K562 (cell line): ENCODE measurements around the gene FSTL3. TPM values are rescaled to one million over a fixed set of nuclear protein-coding genes. Genes with fewer than 3 reads are reported as not detected.

Experiments used
- ARID1B ChIP-seq: fragments of 450-650 bp; IDR thresholded peaks from 2 replicates; pipeline ENCODE4 v1.6.1; 2016; ENCODE audit warnings: antibody characterized with exemption, mild to moderate bottlenecking, inconsistent platforms
- BHLHE40 ChIP-seq: IDR thresholded peaks from 2 replicates; pipeline ENCODE4 v1.6.1; 2011; ENCODE audit warnings: low read length, improper control_type of control experiment
- CBX3 ChIP-seq, 2 experiments: IDR thresholded peaks; 1 replicate in 1 of 2; 2 replicates in 1 of 2; pipeline ENCODE4 v1.6.1; 2012; ENCODE audit warnings: inconsistent platforms in 2 of 2, low read length in 2 of 2, borderline replicate concordance in 1 of 2, control low read depth in 1 of 2
- CHD4 ChIP-seq: fragments of 200-600 bp; sonication (generic); IDR thresholded peaks from 3 replicates; pipeline ENCODE4 v1.6.1; 2012; ENCODE audit warnings: low read depth, mild to moderate bottlenecking, mixed read lengths, low read length, inconsistent platforms; ENCODE audit not compliant: insufficient read depth, insufficient replicate concordance, poor library complexity, severe bottlenecking
- ETS2 ChIP-seq: IDR thresholded peaks from 2 replicates; pipeline ENCODE4 v1.6.1; 2016; ENCODE audit warnings: borderline replicate concordance, missing genetic modification characterization, mild to moderate bottlenecking, moderate library complexity, missing compliant biosample characterization; ENCODE audit not compliant: poor library complexity, severe bottlenecking
- HMGN3 ChIP-seq: IDR thresholded peaks from 2 replicates; pipeline ENCODE4 v1.6.1; 2011; ENCODE audit warnings: borderline replicate concordance, low read depth, mild to moderate bottlenecking, mixed read lengths, low read length; ENCODE audit not compliant: insufficient read length; ENCODE audit errors: extremely low read depth
- HNRNPL ChIP-seq: fragments of 200-400 bp; formaldehyde crosslinking; IDR thresholded peaks from 2 replicates; pipeline ENCODE4 v1.6.1; 2017; ENCODE audit warnings: low read depth, mild to moderate bottlenecking, low read length
- HOXB6 ChIP-seq: fragments of 250-450 bp; sonication (Bioruptor Pico); IDR thresholded peaks from 2 replicates; pipeline ENCODE4 v1.5.1; 2022; ENCODE audit warnings: mild to moderate bottlenecking, borderline replicate concordance
- IRF2 ChIP-seq: sonication (generic); formaldehyde crosslinking; IDR thresholded peaks from 2 replicates; pipeline ENCODE4 v1.8.1; 2022; ENCODE audit warnings: mild to moderate bottlenecking, missing genetic modification reagents
- NBN ChIP-seq: fragments of 450-650 bp; IDR thresholded peaks from 2 replicates; pipeline ENCODE4 v1.6.1; 2016; ENCODE audit warnings: low read depth, mild to moderate bottlenecking
- NR4A1 ChIP-seq, 2 experiments: fragments of 250-450 bp in 1 of 2; fragments of 450-650 bp in 1 of 2; sonication (Bioruptor Pico) in 1 of 2; IDR thresholded peaks; 2 replicates each; pipeline versions ENCODE4 v1.4.0 to v1.6.1; 2016 to 2020; ENCODE audit warnings: mild to moderate bottlenecking in 2 of 2, missing compliant biosample characterization in 1 of 2, missing genetic modification characterization in 1 of 2, moderate library complexity in 1 of 2
- PHF20 ChIP-seq: fragments of 450-650 bp; IDR thresholded peaks from 2 replicates; pipeline ENCODE4 v1.6.1; 2018; ENCODE audit not compliant: partially characterized antibody
- PTRF ChIP-seq: fragments of 450-650 bp; IDR thresholded peaks from 2 replicates; pipeline ENCODE4 v1.6.1; 2016; ENCODE audit warnings: mild to moderate bottlenecking, missing genetic modification characterization, missing compliant biosample characterization
- SMAD2 ChIP-seq: fragments of 150-350 bp; IDR thresholded peaks from 2 replicates; pipeline ENCODE4 v1.6.1; 2014; ENCODE audit warnings: low read depth, mild to moderate bottlenecking, low read length
- STAT5A ChIP-seq: IDR thresholded peaks from 2 replicates; pipeline ENCODE4 v1.6.1; 2012; ENCODE audit warnings: low read length, inconsistent platforms, borderline replicate concordance
- SUPT5H ChIP-seq: fragments of 450-650 bp; IDR thresholded peaks from 2 replicates; pipeline ENCODE4 v1.6.1; 2016
- TSC22D4 ChIP-seq: fragments of 450-650 bp; IDR thresholded peaks from 2 replicates; pipeline ENCODE4 v1.6.1; 2016; ENCODE audit warnings: missing genetic modification characterization, missing biosample characterization, control low read depth
- XRCC3 ChIP-seq: fragments of 450-650 bp; IDR thresholded peaks from 2 replicates; pipeline ENCODE4 v1.6.1; 2017; ENCODE audit warnings: mild to moderate bottlenecking, moderate library complexity
- ZNF408 ChIP-seq: fragments of 250-450 bp; sonication (Bioruptor Pico); IDR thresholded peaks from 2 replicates; pipeline ENCODE4 v1.4.0; 2020; ENCODE audit warnings: low read depth, mild to moderate bottlenecking, moderate library complexity
- ZNF551 ChIP-seq: fragments of 250-450 bp; sonication (Bioruptor Pico); IDR thresholded peaks from 2 replicates; pipeline ENCODE4 v1.5.0; 2021; ENCODE audit warnings: mild to moderate bottlenecking, moderate library complexity
- ZNF778 ChIP-seq: fragments of 450-650 bp; formaldehyde crosslinking; IDR thresholded peaks from 2 replicates; pipeline ENCODE4 v1.4.0; 2020; ENCODE audit warnings: mild to moderate bottlenecking, moderate library complexity
- polyA plus RNA-seq, 8 experiments: library from polyadenylated mRNA; depleted of rRNA in 4 of 8; stranded (reverse) in 5 of 8; unstranded in 3 of 8; fragments of >200 nt; fragmentation: Nextera tagmentation in 2 of 8; fragmentation: Illumina TruSeq in 1 of 8; extraction: Ambion mirVana in 2 of 8; extraction: Trizol in 1 of 8; gene quantifications; 2 replicates each; pipeline versions ENCODE4 v1.2.1 to v1.2.3, GENCODE V29; 2011 to 2014; ENCODE audit warnings: inconsistent platforms in 1 of 8, missing spikeins in 1 of 8
- total RNA-seq, 7 experiments: library from RNA; depleted of rRNA in 6 of 7; stranded (reverse); fragments of >200 nt in 6 of 7; fragmentation: Illumina TruSeq in 2 of 7; extraction: Trizol in 2 of 7; gene quantifications; 2 replicates each; pipeline versions ENCODE4 v1.2.1 to v1.2.3, GENCODE V29; 2011 to 2021; ENCODE audit warnings: low replicate concordance in 1 of 7
- TF ChIP-seq, protein P1 (sequence below): fragments of 450-650 bp; IDR thresholded peaks from 2 replicates; pipeline ENCODE4 v1.6.1; 2016; ENCODE audit warnings: borderline replicate concordance
- TF ChIP-seq, protein P2 (sequence below), 2 experiments: fragments of 150-350 bp in 1 of 2; IDR thresholded peaks; 2 replicates each; pipeline ENCODE4 v1.6.1; 2012 to 2016; ENCODE audit warnings: low read depth in 2 of 2, low read length in 2 of 2, mild to moderate bottlenecking in 1 of 2, moderate library complexity in 1 of 2
- TF ChIP-seq, protein P3 (sequence below): fragments of 450-650 bp; formaldehyde crosslinking; IDR thresholded peaks from 2 replicates; pipeline ENCODE4 v1.4.0; 2020; ENCODE audit warnings: mild to moderate bottlenecking

FSTL3 gene
- total and polyA plus RNA-seq, 9 of the 15 experiments (the other 6 are each of a cell fraction or from before 2014, with no cell fraction given) = 0.35 to 6.8 (median 4.2) TPM; not detected in 1

DNA sequence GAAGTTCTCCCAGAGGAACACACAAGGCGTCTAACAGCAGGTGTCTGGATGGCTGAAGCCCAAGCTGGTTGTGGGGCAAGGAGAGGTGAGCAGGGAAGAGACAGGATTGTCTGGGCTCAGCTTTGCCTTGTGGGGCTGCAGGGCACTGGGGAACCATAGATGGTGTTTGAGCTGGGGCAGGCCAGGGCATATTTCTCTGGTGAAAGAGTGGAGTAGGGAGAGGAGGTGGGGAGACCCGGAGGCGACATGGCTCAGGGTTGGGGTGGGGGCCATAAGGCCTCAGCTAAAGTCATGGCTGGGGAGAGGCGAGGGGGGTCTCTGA lies 27.1 kb downstream of the FSTL3 start (continued):
- no peak for TF ChIP-seq IRF2 (CRISPR knock-in tag)
- TF ChIP-seq NR4A1 (CRISPR knock-in tag; IDR thresholded peaks at IDR 0.05) = 0 out of 2 replicates have a peak, but pooled peaks have one; percentile 37
- no peak for TF ChIP-seq NR4A1 (tag; IDR thresholded peaks at IDR 0.05)
- no peak for TF ChIP-seq ZNF778 (CRISPR knock-in tag)
- TF ChIP-seq TSC22D4 = no peak
- TF ChIP-seq, protein P1, sequence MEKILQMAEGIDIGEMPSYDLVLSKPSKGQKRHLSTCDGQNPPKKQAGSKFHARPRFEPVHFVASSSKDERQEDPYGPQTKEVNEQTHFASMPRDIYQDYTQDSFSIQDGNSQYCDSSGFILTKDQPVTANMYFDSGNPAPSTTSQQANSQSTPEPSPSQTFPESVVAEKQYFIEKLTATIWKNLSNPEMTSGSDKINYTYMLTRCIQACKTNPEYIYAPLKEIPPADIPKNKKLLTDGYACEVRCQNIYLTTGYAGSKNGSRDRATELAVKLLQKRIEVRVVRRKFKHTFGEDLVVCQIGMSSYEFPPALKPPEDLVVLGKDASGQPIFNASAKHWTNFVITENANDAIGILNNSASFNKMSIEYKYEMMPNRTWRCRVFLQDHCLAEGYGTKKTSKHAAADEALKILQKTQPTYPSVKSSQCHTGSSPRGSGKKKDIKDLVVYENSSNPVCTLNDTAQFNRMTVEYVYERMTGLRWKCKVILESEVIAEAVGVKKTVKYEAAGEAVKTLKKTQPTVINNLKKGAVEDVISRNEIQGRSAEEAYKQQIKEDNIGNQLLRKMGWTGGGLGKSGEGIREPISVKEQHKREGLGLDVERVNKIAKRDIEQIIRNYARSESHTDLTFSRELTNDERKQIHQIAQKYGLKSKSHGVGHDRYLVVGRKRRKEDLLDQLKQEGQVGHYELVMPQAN = peak; percentile 52; the same call in 1 of the 2 replicates
- TF ChIP-seq PHF20 = peak; percentile 55
- TF ChIP-seq XRCC3 = no peak
- TF ChIP-seq ARID1B = peak; percentile 24; the same call in 1 of the 2 replicates
- no peak for TF ChIP-seq STAT5A
- 0 out of 2 replicates have a peak, but pooled peaks have one; percentile 68 for TF ChIP-seq SUPT5H
- no peak for TF ChIP-seq PTRF (tag)
- no peak for TF ChIP-seq SMAD2
- TF ChIP-seq HOXB6 = no peak
- no peak for TF ChIP-seq ZNF408 (CRISPR knock-in tag)
- no peak for TF ChIP-seq ZNF551 (CRISPR knock-in tag)
- no peak for TF ChIP-seq CBX3 (IDR thresholded peaks at IDR 0.05; ENCODE audit: borderline replicate concordance in 1 of 2, low read length in 2 of 2)
- no peak for TF ChIP-seq HNRNPL
- peak; percentile 96 for TF ChIP-seq CHD4
- no peak for TF ChIP-seq HMGN3
- TF ChIP-seq, protein P2, sequence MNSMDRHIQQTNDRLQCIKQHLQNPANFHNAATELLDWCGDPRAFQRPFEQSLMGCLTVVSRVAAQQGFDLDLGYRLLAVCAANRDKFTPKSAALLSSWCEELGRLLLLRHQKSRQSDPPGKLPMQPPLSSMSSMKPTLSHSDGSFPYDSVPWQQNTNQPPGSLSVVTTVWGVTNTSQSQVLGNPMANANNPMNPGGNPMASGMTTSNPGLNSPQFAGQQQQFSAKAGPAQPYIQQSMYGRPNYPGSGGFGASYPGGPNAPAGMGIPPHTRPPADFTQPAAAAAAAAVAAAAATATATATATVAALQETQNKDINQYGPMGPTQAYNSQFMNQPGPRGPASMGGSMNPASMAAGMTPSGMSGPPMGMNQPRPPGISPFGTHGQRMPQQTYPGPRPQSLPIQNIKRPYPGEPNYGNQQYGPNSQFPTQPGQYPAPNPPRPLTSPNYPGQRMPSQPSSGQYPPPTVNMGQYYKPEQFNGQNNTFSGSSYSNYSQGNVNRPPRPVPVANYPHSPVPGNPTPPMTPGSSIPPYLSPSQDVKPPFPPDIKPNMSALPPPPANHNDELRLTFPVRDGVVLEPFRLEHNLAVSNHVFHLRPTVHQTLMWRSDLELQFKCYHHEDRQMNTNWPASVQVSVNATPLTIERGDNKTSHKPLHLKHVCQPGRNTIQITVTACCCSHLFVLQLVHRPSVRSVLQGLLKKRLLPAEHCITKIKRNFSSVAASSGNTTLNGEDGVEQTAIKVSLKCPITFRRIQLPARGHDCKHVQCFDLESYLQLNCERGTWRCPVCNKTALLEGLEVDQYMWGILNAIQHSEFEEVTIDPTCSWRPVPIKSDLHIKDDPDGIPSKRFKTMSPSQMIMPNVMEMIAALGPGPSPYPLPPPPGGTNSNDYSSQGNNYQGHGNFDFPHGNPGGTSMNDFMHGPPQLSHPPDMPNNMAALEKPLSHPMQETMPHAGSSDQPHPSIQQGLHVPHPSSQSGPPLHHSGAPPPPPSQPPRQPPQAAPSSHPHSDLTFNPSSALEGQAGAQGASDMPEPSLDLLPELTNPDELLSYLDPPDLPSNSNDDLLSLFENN (IDR thresholded peaks at IDR 0.05; ENCODE audit: low read depth in 2 of 2, low read length in 2 of 2) = no peak
- no peak for TF ChIP-seq BHLHE40
- TF ChIP-seq NBN = no peak
- TF ChIP-seq, protein P3, sequence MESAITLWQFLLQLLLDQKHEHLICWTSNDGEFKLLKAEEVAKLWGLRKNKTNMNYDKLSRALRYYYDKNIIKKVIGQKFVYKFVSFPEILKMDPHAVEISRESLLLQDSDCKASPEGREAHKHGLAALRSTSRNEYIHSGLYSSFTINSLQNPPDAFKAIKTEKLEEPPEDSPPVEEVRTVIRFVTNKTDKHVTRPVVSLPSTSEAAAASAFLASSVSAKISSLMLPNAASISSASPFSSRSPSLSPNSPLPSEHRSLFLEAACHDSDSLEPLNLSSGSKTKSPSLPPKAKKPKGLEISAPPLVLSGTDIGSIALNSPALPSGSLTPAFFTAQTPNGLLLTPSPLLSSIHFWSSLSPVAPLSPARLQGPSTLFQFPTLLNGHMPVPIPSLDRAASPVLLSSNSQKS (CRISPR knock-in tag) = no peak
- TF ChIP-seq ETS2 (tag) = no peak
